Activated CD4-positive, CD25-positive, alpha-beta regulatory T cell treated with anti-CD3 and anti-CD28 coated beads, Interleukin-2, amount 50 U/mL, for 72 hours (primary cell): Measurements from ENCODE around the gene PTPRG.

ENCODE experiments used
- DNase-seq: peaks from one replicate; pipeline ENCODE4 v3.0.0; 2021

Gene PTPRG

GRCh38 chr3:61876797-61877196 lies 315.4 kb downstream of the PTPRG start:
- no peak for DNase-seq

- no peak for DNase-seq
Observed at GRCh38 chr3:61877359-61878138, 316.2 kb downstream of the PTPRG start.

- DNase-seq, result no peak
Observed at GRCh38 chr3:61882253-61882652, 320.9 kb downstream of the PTPRG start.

- DNase-seq, result no peak
Observed at GRCh38 chr3:61884794-61885193, 323.4 kb downstream of the PTPRG start.

- DNase-seq, result no peak
Observed at GRCh38 chr3:61885414-61885813, 324.0 kb downstream of the PTPRG start.

- no peak for DNase-seq
Observed at GRCh38 chr3:61887206-61887605, 325.8 kb downstream of the PTPRG start.

GRCh38 chr3:61889259-61889658 lies 327.9 kb downstream of the PTPRG start:
- DNase-seq, result no peak

GRCh38 chr3:61890167-61890566 lies 328.8 kb downstream of the PTPRG start:
- no peak for DNase-seq

- no peak for DNase-seq
Observed at GRCh38 chr3:61890586-61890985, 329.2 kb downstream of the PTPRG start.

- DNase-seq, result no peak
Observed at GRCh38 chr3:61892891-61893290, 331.5 kb downstream of the PTPRG start.

GRCh38 chr3:61893840-61894566 lies 332.6 kb downstream of the PTPRG start:
- no peak for DNase-seq

- DNase-seq, result no peak
Observed at GRCh38 chr3:61894988-61895935, 333.9 kb downstream of the PTPRG start.

GRCh38 chr3:61896251-61896650 lies 334.9 kb downstream of the PTPRG start:
- no peak for DNase-seq

GRCh38 chr3:61897848-61898247 lies 336.5 kb downstream of the PTPRG start:
- DNase-seq, result no peak

GRCh38 chr3:61899700-61900462 lies 338.5 kb downstream of the PTPRG start:
- DNase-seq, result no peak

GRCh38 chr3:61901496-61901895 lies 340.1 kb downstream of the PTPRG start:
- DNase-seq, result no peak

GRCh38 chr3:61901986-61902385 lies 340.6 kb downstream of the PTPRG start:
- DNase-seq, result no peak

GRCh38 chr3:61903074-61903473 lies 341.7 kb downstream of the PTPRG start:
- no peak for DNase-seq

- DNase-seq, result no peak
Observed at GRCh38 chr3:61903931-61904657, 342.7 kb downstream of the PTPRG start.

- no peak for DNase-seq
Observed at GRCh38 chr3:61907210-61907795, 345.9 kb downstream of the PTPRG start.

- no peak for DNase-seq
Observed at GRCh38 chr3:61908382-61908781, 347.0 kb downstream of the PTPRG start.
